IMR-90 (cell line): ENCODE measurements around the gene ECHS1. TPM values are rescaled to one million over a fixed set of nuclear protein-coding genes. Genes with fewer than 3 reads are reported as not detected.

Experiments
- microRNA-seq, 2 experiments: library from miRNA; stranded (forward) in 1 of 2; unstranded in 1 of 2; fragments of 10-50 nt in 1 of 2; fragments of <30 nt in 1 of 2; gene quantifications in 1 of 2; microRNA quantifications in 1 of 2; one replicate each; pipeline versions ENCODE3 to v1.1.0; 2013 to 2020; ENCODE audit not compliant: insufficient read depth in 1 of 2, insufficient read length in 1 of 2, unreplicated experiment in 1 of 2
- polyA plus RNA-seq, 3 experiments: library from polyadenylated mRNA; depleted of rRNA; stranded (reverse); fragments of >200 nt; gene quantifications; 2 replicates each; pipeline ENCODE4 v1.2.3, GENCODE V29; 2012; ENCODE audit warnings: low replicate concordance in 1 of 3
- small RNA-seq, 5 experiments: library from RNA; depleted of rRNA; stranded (forward); fragments of <200 nt; gene quantifications; one replicate each; pipeline ENCODE3, GENCODE V24; 2012
- total RNA-seq: library from RNA; depleted of rRNA; stranded (reverse); fragments of >200 nt; gene quantifications from 2 replicates; pipeline ENCODE4 v1.2.3, GENCODE V29; 2012; rRNA removed

The ECHS1 gene
- total and polyA plus RNA-seq, 2 of the 4 experiments (the other 2 are of a cell fraction), result 60.8 to 84.2 TPM

Small RNAs within 50 kb of the gene (microRNA-seq; reads per million reads assigned to microRNA genes)
- gene AL360181.4 (ENCODE audit: insufficient read depth, insufficient read length) (not detected), gene BANF1P2 (ENCODE audit: insufficient read depth, insufficient read length) (not detected), gene MIR3944 (ENCODE audit: insufficient read depth in 1 of 2, insufficient read length in 1 of 2, unreplicated experiment in 1 of 2) (1.1 to 2.1 reads per million in 2 experiments)

Small RNAs within 50 kb of the gene (small RNA-seq; reads per million reads assigned to genes)
- gene AL360181.4 (0 reads per million in 5 experiments), gene BANF1P2 (0 reads per million in 5 experiments), gene MIR3944 (0 reads per million in 5 experiments)

Other genes with a start within 250 kb of the ECHS1 start
- 0.18 and 0.56 TPM in 2 replicates for gene KNDC1, start 213.1 kb downstream of the ECHS1 start, total RNA-seq
- gene KNDC1, start 213.1 kb downstream of the ECHS1 start, polyA plus RNA-seq (2012; rRNA removed), result 1.1 TPM in 2 replicates
- gene UTF1, start 143.1 kb downstream of the ECHS1 start, total RNA-seq, result not detected in 2 replicates
- gene UTF1, start 143.1 kb downstream of the ECHS1 start, polyA plus RNA-seq (2012; rRNA removed), result not detected in 2 replicates
- gene VENTX, start 135.5 kb downstream of the ECHS1 start, total RNA-seq, result not detected in 2 replicates
- gene VENTX, start 135.5 kb downstream of the ECHS1 start, polyA plus RNA-seq (2012; rRNA removed), result not detected in 2 replicates
- gene ADAM8, start 96.5 kb downstream of the ECHS1 start, total RNA-seq, result under 0.01 and 0.28 TPM in 2 replicates
- 0.74 and 0.90 TPM in 2 replicates for gene ADAM8, start 96.5 kb downstream of the ECHS1 start, polyA plus RNA-seq (2012; rRNA removed)
- gene TUBGCP2, start 64.5 kb downstream of the ECHS1 start, total RNA-seq, result 65.0 and 72.6 TPM in 2 replicates
- 48.1 and 48.6 TPM in 2 replicates for gene TUBGCP2, start 64.5 kb downstream of the ECHS1 start, polyA plus RNA-seq (2012; rRNA removed)
- gene ZNF511, start 64.4 kb downstream of the ECHS1 start, total RNA-seq, result 13.6 and 14.2 TPM in 2 replicates
- 32.6 and 36.8 TPM in 2 replicates for gene ZNF511, start 64.4 kb downstream of the ECHS1 start, polyA plus RNA-seq (2012; rRNA removed)
- not detected in 2 replicates for gene CALY, start 36.5 kb downstream of the ECHS1 start, total RNA-seq
- gene CALY, start 36.5 kb downstream of the ECHS1 start, polyA plus RNA-seq (2012; rRNA removed), result 0.34 and 0.62 TPM in 2 replicates
- gene PRAP1, start 26.0 kb downstream of the ECHS1 start, total RNA-seq, result not detected in 2 replicates
- gene PRAP1, start 26.0 kb downstream of the ECHS1 start, polyA plus RNA-seq (2012; rRNA removed), result not detected in 2 replicates
- 26.3 and 28.1 TPM in 2 replicates for gene FUOM, start 15.3 kb downstream of the ECHS1 start, total RNA-seq
- gene FUOM, start 15.3 kb downstream of the ECHS1 start, polyA plus RNA-seq (2012; rRNA removed), result 52.8 and 71.2 TPM in 2 replicates
- gene PAOX, start 5.9 kb upstream of the ECHS1 start, total RNA-seq, result 3.6 and 3.8 TPM in 2 replicates
- 4.3 and 4.5 TPM in 2 replicates for gene PAOX, start 5.9 kb upstream of the ECHS1 start, polyA plus RNA-seq (2012; rRNA removed)
- 38.0 and 38.5 TPM in 2 replicates for gene MTG1, start 20.8 kb upstream of the ECHS1 start, total RNA-seq
- 64.8 and 70.0 TPM in 2 replicates for gene MTG1, start 20.8 kb upstream of the ECHS1 start, polyA plus RNA-seq (2012; rRNA removed)
- gene SPRN, start 51.3 kb upstream of the ECHS1 start, total RNA-seq, result 0.28 and 0.36 TPM in 2 replicates
- 2.3 and 2.4 TPM in 2 replicates for gene SPRN, start 51.3 kb upstream of the ECHS1 start, polyA plus RNA-seq (2012; rRNA removed)
- gene SCART1, start 80.6 kb upstream of the ECHS1 start, total RNA-seq, result 0.28 and 0.54 TPM in 2 replicates
- gene SCART1, start 80.6 kb upstream of the ECHS1 start, polyA plus RNA-seq (2012; rRNA removed), result 1.5 and 2.1 TPM in 2 replicates
- gene CYP2E1, start 154.0 kb upstream of the ECHS1 start, total RNA-seq, result 0.36 and 0.56 TPM in 2 replicates
- gene CYP2E1, start 154.0 kb upstream of the ECHS1 start, polyA plus RNA-seq (2012; rRNA removed), result 1.1 and 1.7 TPM in 2 replicates
- gene SYCE1, start 192.2 kb upstream of the ECHS1 start, total RNA-seq, result not detected in 2 replicates
- not detected in 2 replicates for gene SYCE1, start 192.2 kb upstream of the ECHS1 start, polyA plus RNA-seq (2012; rRNA removed)